CD4-positive, alpha-beta T cell treated with Interleukin-15 for 1 hour (primary cell): ENCODE results near the gene TBXA2R.

Experiments
- DNase-seq: peaks from one replicate; pipeline ENCODE4 v3.0.0-alpha.2; 2020

TBXA2R gene

GRCh38 chr19:3550947-3551791 lies 55.5 kb downstream of the TBXA2R start:
- no peak for DNase-seq

DNA sequence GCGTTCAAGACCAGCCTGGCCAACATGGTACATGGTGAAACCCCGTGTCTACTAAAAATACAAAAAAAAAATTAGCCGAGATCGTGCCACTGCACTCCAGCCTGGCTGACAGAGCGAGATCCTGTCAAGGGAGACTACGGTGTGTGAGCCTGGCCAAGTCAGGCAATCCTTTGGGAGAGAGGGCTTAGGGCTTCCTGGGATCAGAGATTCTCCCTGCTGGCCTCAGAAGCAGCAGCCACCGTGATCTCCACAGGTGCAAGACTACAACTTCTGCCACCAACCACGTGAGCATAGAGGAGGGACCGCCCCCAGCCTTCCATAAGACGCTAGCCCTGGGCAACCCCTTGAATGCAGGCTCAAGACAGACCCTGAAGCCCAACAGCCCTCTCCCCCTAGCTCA lies 56.9 kb downstream of the TBXA2R start:
- no peak for DNase-seq

GRCh38 chr19:3548606-3549005 lies 58.1 kb downstream of the TBXA2R start:
- DNase-seq, result peak; percentile 73

DNA sequence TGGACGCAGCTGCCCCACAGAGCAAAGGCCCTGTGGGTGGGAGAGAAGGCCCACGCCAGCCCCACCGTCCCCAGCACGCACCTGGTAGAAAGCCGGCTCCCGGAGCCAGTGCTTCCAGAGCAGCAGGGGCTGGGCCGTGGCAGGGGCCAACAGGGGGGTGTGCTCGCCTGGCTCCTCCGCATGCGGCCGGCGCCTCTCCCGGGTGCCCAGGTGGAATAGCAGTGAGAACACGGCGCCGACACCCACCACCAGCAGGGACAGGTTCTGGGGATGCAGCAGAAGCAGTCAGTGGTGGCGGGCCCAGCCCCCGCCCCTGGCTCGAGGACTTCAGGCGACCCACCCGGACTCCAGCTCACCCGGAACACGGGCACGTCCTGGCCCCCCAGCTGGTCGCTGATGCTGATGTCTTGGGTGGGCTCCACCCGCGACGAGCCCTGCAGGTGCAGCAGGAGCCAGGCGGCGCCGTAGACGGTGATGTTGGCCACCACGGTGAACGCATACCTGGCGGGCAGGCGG lies 58.9 kb downstream of the TBXA2R start:
- DNase-seq, result no peak

GRCh38 chr19:3547301-3547731 lies 59.4 kb downstream of the TBXA2R start:
- DNase-seq, result no peak

- no peak for DNase-seq
These were observed 60.6 kb downstream of the TBXA2R start for GRCh38 chr19:3546119-3546518.

DNA sequence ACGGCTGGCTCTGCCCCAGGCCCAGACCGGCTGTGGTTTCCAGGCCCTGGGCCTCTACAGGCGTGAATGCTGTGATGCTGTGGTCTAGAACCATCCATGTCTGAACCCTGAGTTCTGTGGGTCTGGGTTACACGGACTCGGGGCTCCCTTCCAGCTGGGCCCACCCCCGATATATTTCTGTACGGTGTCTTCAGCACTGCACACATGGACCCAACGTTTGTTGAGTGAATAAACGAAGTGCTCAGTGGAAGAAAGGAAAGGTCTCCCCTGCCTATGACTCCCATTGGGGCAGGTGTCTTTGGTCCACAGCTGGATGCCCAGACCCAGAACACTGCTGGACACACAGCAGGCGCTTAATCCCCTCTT lies 61.0 kb downstream of the TBXA2R start:
- no peak for DNase-seq

- DNase-seq, result peak; percentile 65
These were observed 61.7 kb downstream of the TBXA2R start for GRCh38 chr19:3544742-3545668.
